Activated T-cell treated with anti-CD3 and anti-CD28 coated beads for 4 hours (primary cell): ENCODE results near the gene TBC1D3L.
"Not testable (repeated sequence)": the region's sequence is repeated elsewhere in the genome, so short reads cannot be mapped to it uniquely, and the experiment has no call there.

Experiments
- DNase-seq: peaks from one replicate; pipeline ENCODE4 v3.0.0-alpha.2; 2020

TBC1D3L gene

GRCh38 chr17:37988960-37989359 is at the start of gene TBC1D3L:
Gene TBC1D3L (minus strand): TSS chr17:37989060. CDS start chr17:37987520, 1,540 bp downstream.
- not testable (repeated sequence) for DNase-seq

- DNase-seq: not testable (repeated sequence)
These were observed 14.8 kb upstream of the TBC1D3L start, which contains the start of gene TBC1D3D for GRCh38 chr17:38003676-38004075. Gene TBC1D3D (plus strand): TSS chr17:38003976. CDS start chr17:38005561, 1,585 bp downstream.
